ENCODE results near the gene SMIM3.

SMIM3 gene

GRCh38 chr5:150765799-150766169 lies 12.8 kb upstream of the SMIM3 start:
- no peak for TF ChIP-seq CTCF (IDR thresholded peaks at IDR 0.05; ENCODE audit: extremely low read depth, insufficient read depth, missing control alignments)
- DNase-seq (ENCODE audit: low spot score): no peak
- in situ Hi-C loops (cut with MboI; ENCODE audit: low pct_unique_long_range_greater_than_20kb, low sequenced_read_pairs, unreplicated experiment): no loop called here

- no peak for DNase-seq (ENCODE audit: low spot score)
- in situ Hi-C loops (cut with MboI; ENCODE audit: low pct_unique_long_range_greater_than_20kb, low sequenced_read_pairs, unreplicated experiment): no loop called here
- no peak for TF ChIP-seq CTCF (IDR thresholded peaks at IDR 0.05; ENCODE audit: extremely low read depth, insufficient read depth, missing control alignments)
These were observed 12.3 kb upstream of the SMIM3 start for GRCh38 chr5:150766251-150766650.

- in situ Hi-C loops (cut with MboI; ENCODE audit: low pct_unique_long_range_greater_than_20kb, low sequenced_read_pairs, unreplicated experiment): no loop called here
- DNase-seq (ENCODE audit: low spot score): no peak
- no peak for TF ChIP-seq CTCF (IDR thresholded peaks at IDR 0.05; ENCODE audit: extremely low read depth, insufficient read depth, missing control alignments)
These were observed 7.3 kb upstream of the SMIM3 start for GRCh38 chr5:150771034-150771795.

- TF ChIP-seq CTCF (IDR thresholded peaks at IDR 0.05; ENCODE audit: extremely low read depth, insufficient read depth, missing control alignments): no peak
- in situ Hi-C loops (cut with MboI; ENCODE audit: low pct_unique_long_range_greater_than_20kb, low sequenced_read_pairs, unreplicated experiment): no loop called here
- DNase-seq (ENCODE audit: low spot score): no peak
These were observed 4.4 kb upstream of the SMIM3 start for GRCh38 chr5:150774145-150774544.

GRCh38 chr5:150777685-150778084 lies 872 bp upstream of the SMIM3 start:
- no peak for TF ChIP-seq CTCF (IDR thresholded peaks at IDR 0.05; ENCODE audit: extremely low read depth, insufficient read depth, missing control alignments)
- no peak for DNase-seq (ENCODE audit: low spot score)
- in situ Hi-C loops (cut with MboI; ENCODE audit: low pct_unique_long_range_greater_than_20kb, low sequenced_read_pairs, unreplicated experiment): no loop called here

GRCh38 chr5:150778088-150778516 lies 455 bp upstream of the SMIM3 start:
- in situ Hi-C loops (cut with MboI; ENCODE audit: low pct_unique_long_range_greater_than_20kb, low sequenced_read_pairs, unreplicated experiment): no loop called here
- TF ChIP-seq CTCF (IDR thresholded peaks at IDR 0.05; ENCODE audit: extremely low read depth, insufficient read depth, missing control alignments): no peak
- DNase-seq (ENCODE audit: low spot score): no peak
